GM18520 (cell line): ENCODE measurements around the gene SLC6A3.

Source experiments
- ATAC-seq: cut with Tn5 transposase; IDR thresholded peaks from one replicate; pipeline ENCODE4 v1.9.1; 2021; ENCODE audit not compliant: unreplicated experiment

The SLC6A3 gene

DNA sequence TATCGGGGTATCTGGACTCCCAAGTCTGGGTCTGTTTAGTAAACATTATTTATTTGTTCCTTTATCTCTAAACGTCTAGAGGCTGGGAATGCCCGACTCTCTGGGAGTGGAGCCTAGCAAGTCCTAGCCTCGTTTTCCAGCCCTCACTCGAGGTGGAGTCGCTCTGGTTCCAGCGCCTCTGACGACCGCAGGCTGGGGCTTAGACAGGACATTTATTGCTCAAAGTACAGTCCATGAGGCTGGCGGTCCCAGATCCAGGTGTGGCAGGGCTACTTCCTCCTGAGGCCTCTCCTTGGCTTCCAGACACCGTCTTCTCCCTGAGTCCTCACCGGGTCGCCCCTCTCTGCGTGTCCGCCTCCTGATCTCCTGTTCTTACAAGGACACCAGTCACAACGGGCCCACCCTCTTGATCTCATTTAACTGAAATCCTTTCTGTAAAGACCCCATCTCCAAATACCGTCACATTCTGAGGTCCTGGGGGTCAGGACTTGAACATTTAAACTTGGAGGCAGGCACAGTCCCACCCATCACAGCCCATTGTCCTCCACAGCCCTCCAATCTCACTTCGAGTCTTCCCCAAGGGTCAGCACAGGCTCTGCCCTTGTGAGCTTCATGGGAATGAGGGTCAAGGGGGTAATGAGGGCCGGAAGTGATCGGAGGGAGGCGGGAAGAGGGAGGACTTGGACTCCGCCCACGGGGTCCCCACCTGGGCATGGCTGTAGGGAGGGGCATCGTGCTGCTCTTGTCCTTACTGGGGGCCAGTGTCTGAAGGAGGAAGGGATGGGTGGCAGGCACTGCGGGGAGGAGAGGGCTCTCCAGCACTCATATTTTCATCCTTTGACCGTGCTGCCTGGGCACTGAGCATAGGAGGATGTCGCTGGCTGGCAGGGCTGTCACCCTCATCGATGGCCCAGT lies 88.1 kb downstream of the SLC6A3 start:
- no peak for ATAC-seq

DNA sequence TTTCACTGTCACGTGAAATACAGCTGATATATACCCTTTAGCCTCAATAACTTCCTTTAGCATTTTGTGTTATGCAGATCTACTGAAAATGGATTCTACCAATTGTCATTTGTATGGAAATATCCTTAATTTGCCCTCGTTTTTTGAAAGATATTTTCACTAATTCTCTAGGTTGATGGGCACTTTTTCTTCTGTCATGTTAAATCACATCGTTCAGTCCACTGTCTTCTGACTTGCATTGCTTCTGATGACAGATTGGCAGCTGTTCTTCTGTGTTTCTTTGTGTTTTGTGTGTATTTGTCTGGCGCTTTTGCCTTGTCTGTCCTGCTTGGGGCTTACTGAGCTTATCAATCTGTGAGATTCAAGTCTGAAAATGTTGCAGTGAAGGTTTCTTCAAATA lies 90.7 kb downstream of the SLC6A3 start:
- no peak for ATAC-seq

DNA sequence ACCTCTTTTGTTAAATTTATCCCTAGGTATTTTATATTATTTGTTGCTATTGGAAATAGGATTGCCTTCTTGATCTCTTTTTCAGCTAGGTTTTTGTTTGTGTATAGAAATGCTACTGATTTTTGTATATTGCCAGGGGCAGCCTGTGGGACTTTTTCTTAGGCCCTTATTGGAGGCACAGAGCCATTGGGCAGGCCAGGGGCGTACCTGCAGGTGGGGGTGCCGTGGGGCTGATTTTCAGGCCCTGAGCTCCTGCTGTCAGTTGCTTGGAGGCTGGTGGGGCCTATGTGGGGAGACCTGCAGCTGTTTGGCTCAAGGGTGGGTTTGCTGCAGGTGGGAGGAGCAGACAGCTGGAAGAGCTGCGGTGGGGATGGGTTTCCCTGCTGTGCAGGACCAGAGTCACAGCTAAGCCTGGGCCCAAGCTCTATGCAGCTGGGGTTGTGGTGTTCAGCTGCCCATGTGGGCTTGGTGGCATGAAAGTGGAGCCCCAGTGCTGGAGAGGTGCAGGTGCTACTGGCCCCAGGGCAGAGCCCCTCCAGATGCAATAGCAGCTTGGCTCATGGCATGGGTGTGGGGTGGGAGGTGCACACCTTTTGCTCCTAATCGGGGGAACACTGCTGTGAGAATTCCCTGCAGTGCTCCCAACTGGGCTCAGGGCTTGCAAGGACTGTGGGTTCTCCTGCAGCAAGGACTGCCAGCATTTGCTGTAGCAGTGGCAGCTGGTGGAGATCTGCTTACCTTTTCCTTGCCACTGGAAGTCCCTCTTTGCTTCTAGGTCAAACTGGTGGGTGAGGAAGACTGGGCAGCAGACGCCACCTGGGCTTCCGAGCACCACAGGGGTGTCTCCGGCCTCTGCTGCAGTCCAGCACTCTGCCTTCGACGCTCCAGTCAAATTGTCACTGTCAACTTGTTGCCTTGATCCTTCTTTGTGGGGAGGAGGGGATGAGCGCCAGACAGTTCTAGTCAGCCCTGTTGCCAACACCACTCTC lies 92.7 kb downstream of the SLC6A3 start:
- ATAC-seq = no peak

- no peak for ATAC-seq
Observed at GRCh38 chr5:1351156-1351555, 94.1 kb downstream of the SLC6A3 start.

GRCh38 chr5:1349246-1349645 lies 96.0 kb downstream of the SLC6A3 start:
- no peak for ATAC-seq

DNA sequence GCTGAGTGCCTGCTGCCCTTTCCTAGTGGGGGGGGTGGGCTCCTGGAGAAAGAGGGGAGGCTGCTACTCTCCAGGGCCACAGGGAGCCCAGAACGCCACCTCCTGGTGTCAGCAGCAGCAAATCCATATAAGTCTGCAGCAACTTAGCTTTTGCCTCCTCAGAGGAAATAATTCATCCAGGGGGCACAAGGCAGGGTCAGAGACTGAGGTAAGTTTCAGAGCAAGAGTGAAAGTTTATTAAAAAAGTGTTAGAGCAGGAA lies 96.3 kb downstream of the SLC6A3 start:
- ATAC-seq = no peak

GRCh38 chr5:1347571-1347970 lies 97.7 kb downstream of the SLC6A3 start:
- ATAC-seq = no peak

GRCh38 chr5:1346627-1347440 lies 98.4 kb downstream of the SLC6A3 start:
- no peak for ATAC-seq

DNA sequence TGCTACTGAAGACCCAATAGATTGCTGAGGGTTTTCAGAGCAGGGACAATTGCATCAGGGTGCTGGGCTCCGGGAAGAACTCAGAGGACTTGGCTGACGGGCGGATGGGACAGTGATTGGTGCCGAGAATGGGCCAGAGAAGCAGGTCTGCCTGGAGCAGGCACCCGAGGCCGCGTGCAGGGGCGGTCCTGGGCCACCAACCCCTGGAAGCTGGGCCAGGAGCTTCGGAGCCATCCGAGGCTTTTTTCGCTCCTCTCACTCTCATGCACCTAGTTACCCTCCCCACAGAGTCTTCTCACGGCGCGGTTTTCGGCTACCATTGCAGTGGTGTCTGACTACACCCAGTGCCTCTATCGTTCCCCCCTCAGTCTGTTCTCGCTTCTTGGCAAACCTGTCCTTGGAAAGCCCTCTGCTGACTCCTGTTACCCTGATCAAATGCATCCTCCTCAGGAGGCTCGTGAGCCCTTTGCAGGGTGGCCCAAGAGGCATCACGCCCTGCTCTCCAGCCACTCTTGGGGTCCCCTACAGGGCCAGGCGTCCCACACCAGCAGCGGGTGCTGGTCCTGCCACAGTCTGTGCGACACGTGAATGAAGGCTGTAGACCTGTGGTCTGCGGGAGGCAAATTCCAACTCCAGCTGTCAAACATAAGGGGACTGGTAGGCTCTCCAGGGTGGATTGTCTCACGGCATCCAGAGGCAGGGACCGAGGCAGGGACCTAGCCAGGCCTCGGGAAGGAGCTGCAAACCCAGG lies 99.2 kb downstream of the SLC6A3 start:
- ATAC-seq = no peak

DNA sequence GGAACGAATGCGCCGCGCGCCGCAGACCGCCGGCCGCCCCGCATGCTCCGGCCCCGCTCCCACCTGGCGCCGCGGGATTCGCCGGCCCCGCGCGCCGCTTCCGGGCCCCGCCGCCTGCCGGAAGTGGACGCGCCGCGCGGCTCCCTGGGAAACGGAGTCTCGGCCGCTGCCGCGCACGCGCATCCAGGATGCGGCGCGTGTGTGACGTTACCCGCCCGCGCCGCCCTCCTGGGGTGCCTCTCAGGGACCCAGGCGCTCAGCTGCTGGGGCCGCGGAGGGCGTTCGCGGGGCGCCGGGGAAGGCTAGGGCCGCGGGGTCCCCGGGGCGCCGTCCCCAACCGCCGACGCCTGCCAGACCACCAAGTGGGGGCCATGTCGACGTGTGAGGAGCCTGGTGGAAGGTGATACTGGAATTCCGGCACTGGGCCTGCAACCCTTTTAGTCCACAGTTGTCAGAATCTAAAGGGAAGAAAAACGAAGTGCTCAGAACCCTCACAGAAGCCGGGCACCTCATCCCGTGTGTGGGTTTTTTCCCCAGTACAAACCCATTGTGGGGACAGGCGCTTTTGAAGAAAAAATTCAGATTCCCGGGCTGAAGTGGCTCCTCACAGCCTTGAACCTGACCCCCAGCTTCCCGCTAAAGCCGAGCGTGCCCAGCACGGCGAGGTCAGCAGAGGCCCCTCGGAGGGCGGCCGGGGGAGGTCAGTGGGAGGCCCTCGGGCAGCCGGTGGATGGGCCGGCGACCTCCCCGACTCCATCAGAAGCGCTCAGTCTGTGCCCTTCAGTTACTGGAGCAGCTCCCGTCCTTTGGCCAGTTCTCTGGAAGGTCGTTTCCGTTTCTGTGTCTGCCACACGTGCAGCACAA lies 100.0 kb downstream of the SLC6A3 start, which contains the start of gene CLPTM1L:
Gene CLPTM1L (minus strand): TSS at position 125 of the 864 bp plus-strand sequence. CDS start 258 bp downstream, outside the sequence.
- ATAC-seq = peak; percentile 86

- ATAC-seq = no peak
Observed at GRCh38 chr5:1343931-1344901, 101.0 kb downstream of the SLC6A3 start.

DNA sequence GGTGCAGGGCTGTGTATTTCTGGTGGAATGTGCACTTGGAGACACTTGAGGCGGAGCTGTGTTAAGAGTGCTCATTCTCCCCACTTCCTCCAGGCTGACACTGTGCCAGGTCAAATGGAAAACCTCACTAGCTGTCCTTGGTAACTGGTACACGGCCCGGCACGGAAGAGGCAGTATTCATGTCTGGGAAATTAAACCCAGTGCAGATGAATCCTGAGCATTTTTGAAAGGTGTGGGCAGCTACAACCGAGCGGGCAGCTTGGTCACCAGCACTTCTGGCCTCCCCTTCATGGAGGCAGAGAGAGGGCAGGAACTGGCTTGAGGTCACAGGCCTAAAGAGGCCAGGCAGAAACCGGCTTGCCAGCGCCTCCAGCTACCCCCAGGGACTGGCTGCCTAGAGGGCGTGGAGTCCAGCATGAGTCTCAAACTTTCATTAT lies 101.9 kb downstream of the SLC6A3 start:
- ATAC-seq = no peak
